GM23338 (cell line): Measurements from ENCODE around the gene OBSCN. TPM values are rescaled to one million over a fixed set of nuclear protein-coding genes. Genes with fewer than 3 reads are reported as not detected.
A peak's percentile ranks its signal among the peaks of the same experiment; 100 is the strongest.

Experiments
- ATAC-seq: fragments of 200-7000 bp; cut with Tn5 transposase; 3 replicates; pipeline ENCODE4 v1.9.1; 2020
- DNase-seq: peaks from one replicate; pipeline ENCODE4 v3.0.0-alpha.2; 2015; ENCODE audit warnings: low spot score
- H2AFZ ChIP-seq: fragments of 200-600 bp; sonication (generic); 2 replicates; pipeline ENCODE4 v1.8.0; 2016; ENCODE audit warnings: antibody characterized with exemption, mild to moderate bottlenecking, moderate library complexity
- H3F3A ChIP-seq: fragments of 200-600 bp; sonication (generic); replicated peaks from 2 replicates; pipeline ENCODE4 v1.8.0; 2017; ENCODE audit warnings: antibody characterized with exemption, mixed run types, low read depth
- H3K27ac ChIP-seq: fragments of 200-600 bp; sonication (generic); 2 replicates; pipeline ENCODE4 v1.6.1; 2016; ENCODE audit warnings: low read depth
- H3K27me3 ChIP-seq: fragments of 200-600 bp; sonication (generic); 2 replicates; pipeline ENCODE4 v1.8.0; 2016; ENCODE audit warnings: mild to moderate bottlenecking, mixed run types, moderate library complexity; ENCODE audit not compliant: insufficient read depth
- H3K36me3 ChIP-seq: fragments of 200-600 bp; sonication (generic); 2 replicates; pipeline ENCODE4 v1.8.0; 2016; ENCODE audit warnings: mild to moderate bottlenecking; ENCODE audit not compliant: insufficient read depth
- H3K4me1 ChIP-seq: fragments of 200-600 bp; sonication (generic); 2 replicates; pipeline ENCODE4 v1.8.0; 2016; ENCODE audit warnings: mild to moderate bottlenecking, moderate library complexity; ENCODE audit not compliant: insufficient read depth
- H3K4me2 ChIP-seq: fragments of 200-600 bp; sonication (generic); 2 replicates; pipeline ENCODE4 v1.7.1; 2017; ENCODE audit warnings: mixed run types
- H3K4me3 ChIP-seq: fragments of 200-600 bp; sonication (generic); 2 replicates; pipeline ENCODE4 v1.6.1; 2016; ENCODE audit warnings: mixed run types
- H3K79me2 ChIP-seq: fragments of 200-600 bp; sonication (generic); replicated peaks from 2 replicates; pipeline ENCODE4 v1.8.0; 2017; ENCODE audit warnings: mild to moderate bottlenecking; ENCODE audit not compliant: insufficient read depth
- H3K9me2 ChIP-seq: fragments of 200-600 bp; sonication (generic); 2 replicates; pipeline ENCODE4 v1.8.0; 2017; ENCODE audit not compliant: insufficient read depth
- H4K20me1 ChIP-seq: fragments of 200-600 bp; sonication (generic); replicated peaks from 2 replicates; pipeline ENCODE4 v1.8.0; 2017; ENCODE audit warnings: mild to moderate bottlenecking; ENCODE audit not compliant: insufficient read depth
- H3K27ac Mint-ChIP-seq: 2 replicates; pipeline ENCODE4 v1.8.0; 2020; ENCODE audit warnings: inconsistent platforms, mild to moderate bottlenecking, moderate library complexity, mixed read lengths
- H3K27me3 Mint-ChIP-seq: 3 replicates; pipeline ENCODE4 v1.8.0; 2022; ENCODE audit warnings: low read depth, mild to moderate bottlenecking, moderate library complexity, mixed read lengths, inconsistent platforms; ENCODE audit not compliant: insufficient read depth, poor library complexity
- H3K36me3 Mint-ChIP-seq: 3 replicates; pipeline ENCODE4 v1.8.0; 2021; ENCODE audit warnings: low read depth, mild to moderate bottlenecking, inconsistent platforms, moderate library complexity, mixed read lengths
- H3K4me1 Mint-ChIP-seq: 3 replicates; pipeline ENCODE4 v1.8.0; 2020; ENCODE audit warnings: mild to moderate bottlenecking, inconsistent platforms, mixed read lengths
- H3K4me3 Mint-ChIP-seq: 3 replicates; pipeline ENCODE4 v1.8.0; 2021; ENCODE audit warnings: moderate library complexity, mild to moderate bottlenecking, inconsistent platforms, mixed read lengths
- H3K9me3 Mint-ChIP-seq: 3 replicates; pipeline ENCODE4 v1.8.0; 2020; ENCODE audit warnings: moderate library complexity, mild to moderate bottlenecking, inconsistent platforms, mixed read lengths
- CREB1 ChIP-seq: fragments of 250-450 bp; sonication (Bioruptor Pico); IDR thresholded peaks from 2 replicates; pipeline ENCODE4 v1.5.0; 2020; ENCODE audit warnings: low read depth, mild to moderate bottlenecking, moderate library complexity
- CTCF ChIP-seq, 2 experiments: fragments of 200-600 bp in 1 of 2; sonication (generic) in 1 of 2; conservative IDR thresholded peaks; 2 replicates each; pipeline versions ENCODE4 v1.5.1 to v1.6.1; 2016 to 2017; ENCODE audit warnings: antibody characterized with exemption in 2 of 2, low read depth in 2 of 2, mild to moderate bottlenecking in 2 of 2, moderate library complexity in 1 of 2
- EZH2 ChIP-seq: fragments of 200-600 bp; sonication (generic); IDR thresholded peaks from one replicate; pipeline ENCODE4 v1.8.0; 2017; ENCODE audit warnings: antibody characterized with exemption, mild to moderate bottlenecking, low read depth; ENCODE audit not compliant: unreplicated experiment
- EZH2phosphoT487 ChIP-seq: fragments of 200-600 bp; sonication (generic); IDR thresholded peaks from one replicate; pipeline ENCODE4 v1.8.1; 2018; ENCODE audit warnings: antibody characterized with exemption; ENCODE audit not compliant: unreplicated experiment
- JUNB ChIP-seq: IDR thresholded peaks from one replicate; pipeline ENCODE4 v1.6.1; 2016; ENCODE audit warnings: antibody characterized with exemption; ENCODE audit not compliant: unreplicated experiment
- NANOG ChIP-seq: IDR thresholded peaks from 2 replicates; pipeline ENCODE4 v1.6.1; 2016; ENCODE audit warnings: antibody characterized with exemption, borderline replicate concordance
- STAT1 ChIP-seq: IDR thresholded peaks from one replicate; pipeline ENCODE4 v1.6.1; 2016; ENCODE audit warnings: antibody characterized with exemption; ENCODE audit not compliant: unreplicated experiment
- ZNF114 ChIP-seq: fragments of 250-450 bp; sonication (Bioruptor Pico); IDR thresholded peaks from 2 replicates; pipeline ENCODE4 v1.5.0; 2020; ENCODE audit warnings: mild to moderate bottlenecking, moderate library complexity
- ZNF331 ChIP-seq: fragments of 250-450 bp; sonication (Bioruptor Pico); IDR thresholded peaks from 2 replicates; pipeline ENCODE4 v1.5.0; 2020; ENCODE audit warnings: low read depth, mild to moderate bottlenecking, moderate library complexity
- polyA plus RNA-seq: library from polyadenylated mRNA; unstranded; fragments of >200 nt; fragmentation: Nextera tagmentation; extraction: Ambion mirVana; gene quantifications from 2 replicates; pipeline ENCODE4 v1.2.1, GENCODE V29; 2016
- total RNA-seq: library from RNA; depleted of rRNA; stranded (reverse); fragments of >200 nt; shearing (Covaris generic); gene quantifications from 2 replicates; pipeline ENCODE4 v1.2.3, GENCODE V29; 2014
- TF ChIP-seq, protein P1 (sequence below): IDR thresholded peaks from 2 replicates; pipeline ENCODE4 v1.6.1; 2016; ENCODE audit warnings: antibody characterized with exemption
- TF ChIP-seq, protein P2 (sequence below): IDR thresholded peaks from one replicate; pipeline ENCODE4 v1.6.1; 2018; ENCODE audit warnings: antibody characterized with exemption; ENCODE audit not compliant: unreplicated experiment
- TF ChIP-seq, protein P3 (sequence below): fragments of 250-450 bp; sonication (Bioruptor Pico); IDR thresholded peaks from 2 replicates; pipeline ENCODE4 v1.5.0; 2020; ENCODE audit warnings: mild to moderate bottlenecking, moderate library complexity

The OBSCN gene
- total and polyA plus RNA-seq, 2 experiments from 2014 or later: 8.4 to 38.5 TPM

DNA sequence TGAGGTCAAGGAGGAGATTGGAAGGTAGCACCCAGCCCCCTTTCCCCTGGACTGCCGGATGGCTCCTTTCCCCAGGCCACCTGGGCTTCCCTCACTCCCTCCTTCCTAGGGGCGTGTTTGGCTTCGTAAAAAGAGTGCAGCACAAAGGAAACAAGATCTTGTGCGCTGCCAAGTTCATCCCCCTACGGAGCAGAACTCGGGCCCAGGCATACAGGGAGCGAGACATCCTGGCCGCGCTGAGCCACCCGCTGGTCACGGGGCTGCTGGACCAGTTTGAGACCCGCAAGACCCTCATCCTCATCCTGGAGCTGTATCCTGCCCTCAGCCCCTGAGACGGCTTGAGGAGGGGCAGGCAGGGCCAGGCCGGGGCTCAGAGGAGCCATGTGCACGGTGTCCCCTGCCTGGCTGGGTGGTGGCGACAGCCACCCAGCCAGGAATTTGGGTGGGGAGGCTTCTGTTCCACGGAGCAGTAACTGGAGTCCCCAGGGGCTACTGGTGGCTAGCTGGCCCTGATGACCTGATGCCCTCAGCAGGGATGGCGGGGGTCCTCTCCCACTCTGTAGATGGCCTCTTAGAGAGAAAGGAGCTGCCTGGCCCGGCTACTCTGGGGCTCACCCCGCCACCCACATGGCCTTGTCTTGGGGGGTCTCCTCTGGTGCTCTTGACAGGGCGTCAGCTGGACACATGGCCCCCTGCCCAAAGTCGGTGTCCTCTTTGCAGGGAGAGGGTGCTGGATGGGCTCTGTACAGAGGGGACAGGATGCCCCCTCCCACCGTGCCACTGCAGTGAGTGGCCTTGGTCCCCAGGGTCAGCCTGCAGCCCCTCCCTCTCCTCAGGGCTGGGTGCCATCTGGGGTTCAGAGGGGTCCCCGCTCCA lies 159.3 kb downstream of the OBSCN start:
- ATAC-seq: peak; percentile 5; the same call in 1 of the 3 replicates

More for the DNA sequence above, 159.3 kb downstream of the OBSCN start:
- H3K27ac ChIP-seq: no peak overlapping the region
- Mint-ChIP-seq H3K4me3 (no peak overlapping the region), H3K9me3 (no peaks in the 10 kb centered on the region), H3K27me3 (peaks cover 4% of the 10 kb centered on the region), H3K27ac (no peak overlapping the region), H3K4me1 (peaks cover 5% of the 10 kb centered on the region; the same call in 1 of the 3 replicates), H3K36me3 (no peaks in the 10 kb centered on the region)
- TF ChIP-seq STAT1 (no peak), EZH2phosphoT487 (no peak), CTCF (conservative IDR thresholded peaks at IDR 0.05; ENCODE audit: low read depth in 2 of 2) (no peak), CREB1 (no peak), JUNB (no peak), ZNF331 (CRISPR knock-in tag) (no peak), ZNF114 (no peak), NANOG (no peak), EZH2 (no peak)
- TF ChIP-seq, protein P1, sequence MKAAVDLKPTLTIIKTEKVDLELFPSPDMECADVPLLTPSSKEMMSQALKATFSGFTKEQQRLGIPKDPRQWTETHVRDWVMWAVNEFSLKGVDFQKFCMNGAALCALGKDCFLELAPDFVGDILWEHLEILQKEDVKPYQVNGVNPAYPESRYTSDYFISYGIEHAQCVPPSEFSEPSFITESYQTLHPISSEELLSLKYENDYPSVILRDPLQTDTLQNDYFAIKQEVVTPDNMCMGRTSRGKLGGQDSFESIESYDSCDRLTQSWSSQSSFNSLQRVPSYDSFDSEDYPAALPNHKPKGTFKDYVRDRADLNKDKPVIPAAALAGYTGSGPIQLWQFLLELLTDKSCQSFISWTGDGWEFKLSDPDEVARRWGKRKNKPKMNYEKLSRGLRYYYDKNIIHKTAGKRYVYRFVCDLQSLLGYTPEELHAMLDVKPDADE: no peak
- TF ChIP-seq, protein P2, sequence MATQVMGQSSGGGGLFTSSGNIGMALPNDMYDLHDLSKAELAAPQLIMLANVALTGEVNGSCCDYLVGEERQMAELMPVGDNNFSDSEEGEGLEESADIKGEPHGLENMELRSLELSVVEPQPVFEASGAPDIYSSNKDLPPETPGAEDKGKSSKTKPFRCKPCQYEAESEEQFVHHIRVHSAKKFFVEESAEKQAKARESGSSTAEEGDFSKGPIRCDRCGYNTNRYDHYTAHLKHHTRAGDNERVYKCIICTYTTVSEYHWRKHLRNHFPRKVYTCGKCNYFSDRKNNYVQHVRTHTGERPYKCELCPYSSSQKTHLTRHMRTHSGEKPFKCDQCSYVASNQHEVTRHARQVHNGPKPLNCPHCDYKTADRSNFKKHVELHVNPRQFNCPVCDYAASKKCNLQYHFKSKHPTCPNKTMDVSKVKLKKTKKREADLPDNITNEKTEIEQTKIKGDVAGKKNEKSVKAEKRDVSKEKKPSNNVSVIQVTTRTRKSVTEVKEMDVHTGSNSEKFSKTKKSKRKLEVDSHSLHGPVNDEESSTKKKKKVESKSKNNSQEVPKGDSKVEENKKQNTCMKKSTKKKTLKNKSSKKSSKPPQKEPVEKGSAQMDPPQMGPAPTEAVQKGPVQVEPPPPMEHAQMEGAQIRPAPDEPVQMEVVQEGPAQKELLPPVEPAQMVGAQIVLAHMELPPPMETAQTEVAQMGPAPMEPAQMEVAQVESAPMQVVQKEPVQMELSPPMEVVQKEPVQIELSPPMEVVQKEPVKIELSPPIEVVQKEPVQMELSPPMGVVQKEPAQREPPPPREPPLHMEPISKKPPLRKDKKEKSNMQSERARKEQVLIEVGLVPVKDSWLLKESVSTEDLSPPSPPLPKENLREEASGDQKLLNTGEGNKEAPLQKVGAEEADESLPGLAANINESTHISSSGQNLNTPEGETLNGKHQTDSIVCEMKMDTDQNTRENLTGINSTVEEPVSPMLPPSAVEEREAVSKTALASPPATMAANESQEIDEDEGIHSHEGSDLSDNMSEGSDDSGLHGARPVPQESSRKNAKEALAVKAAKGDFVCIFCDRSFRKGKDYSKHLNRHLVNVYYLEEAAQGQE: no peak
- TF ChIP-seq, protein P3, sequence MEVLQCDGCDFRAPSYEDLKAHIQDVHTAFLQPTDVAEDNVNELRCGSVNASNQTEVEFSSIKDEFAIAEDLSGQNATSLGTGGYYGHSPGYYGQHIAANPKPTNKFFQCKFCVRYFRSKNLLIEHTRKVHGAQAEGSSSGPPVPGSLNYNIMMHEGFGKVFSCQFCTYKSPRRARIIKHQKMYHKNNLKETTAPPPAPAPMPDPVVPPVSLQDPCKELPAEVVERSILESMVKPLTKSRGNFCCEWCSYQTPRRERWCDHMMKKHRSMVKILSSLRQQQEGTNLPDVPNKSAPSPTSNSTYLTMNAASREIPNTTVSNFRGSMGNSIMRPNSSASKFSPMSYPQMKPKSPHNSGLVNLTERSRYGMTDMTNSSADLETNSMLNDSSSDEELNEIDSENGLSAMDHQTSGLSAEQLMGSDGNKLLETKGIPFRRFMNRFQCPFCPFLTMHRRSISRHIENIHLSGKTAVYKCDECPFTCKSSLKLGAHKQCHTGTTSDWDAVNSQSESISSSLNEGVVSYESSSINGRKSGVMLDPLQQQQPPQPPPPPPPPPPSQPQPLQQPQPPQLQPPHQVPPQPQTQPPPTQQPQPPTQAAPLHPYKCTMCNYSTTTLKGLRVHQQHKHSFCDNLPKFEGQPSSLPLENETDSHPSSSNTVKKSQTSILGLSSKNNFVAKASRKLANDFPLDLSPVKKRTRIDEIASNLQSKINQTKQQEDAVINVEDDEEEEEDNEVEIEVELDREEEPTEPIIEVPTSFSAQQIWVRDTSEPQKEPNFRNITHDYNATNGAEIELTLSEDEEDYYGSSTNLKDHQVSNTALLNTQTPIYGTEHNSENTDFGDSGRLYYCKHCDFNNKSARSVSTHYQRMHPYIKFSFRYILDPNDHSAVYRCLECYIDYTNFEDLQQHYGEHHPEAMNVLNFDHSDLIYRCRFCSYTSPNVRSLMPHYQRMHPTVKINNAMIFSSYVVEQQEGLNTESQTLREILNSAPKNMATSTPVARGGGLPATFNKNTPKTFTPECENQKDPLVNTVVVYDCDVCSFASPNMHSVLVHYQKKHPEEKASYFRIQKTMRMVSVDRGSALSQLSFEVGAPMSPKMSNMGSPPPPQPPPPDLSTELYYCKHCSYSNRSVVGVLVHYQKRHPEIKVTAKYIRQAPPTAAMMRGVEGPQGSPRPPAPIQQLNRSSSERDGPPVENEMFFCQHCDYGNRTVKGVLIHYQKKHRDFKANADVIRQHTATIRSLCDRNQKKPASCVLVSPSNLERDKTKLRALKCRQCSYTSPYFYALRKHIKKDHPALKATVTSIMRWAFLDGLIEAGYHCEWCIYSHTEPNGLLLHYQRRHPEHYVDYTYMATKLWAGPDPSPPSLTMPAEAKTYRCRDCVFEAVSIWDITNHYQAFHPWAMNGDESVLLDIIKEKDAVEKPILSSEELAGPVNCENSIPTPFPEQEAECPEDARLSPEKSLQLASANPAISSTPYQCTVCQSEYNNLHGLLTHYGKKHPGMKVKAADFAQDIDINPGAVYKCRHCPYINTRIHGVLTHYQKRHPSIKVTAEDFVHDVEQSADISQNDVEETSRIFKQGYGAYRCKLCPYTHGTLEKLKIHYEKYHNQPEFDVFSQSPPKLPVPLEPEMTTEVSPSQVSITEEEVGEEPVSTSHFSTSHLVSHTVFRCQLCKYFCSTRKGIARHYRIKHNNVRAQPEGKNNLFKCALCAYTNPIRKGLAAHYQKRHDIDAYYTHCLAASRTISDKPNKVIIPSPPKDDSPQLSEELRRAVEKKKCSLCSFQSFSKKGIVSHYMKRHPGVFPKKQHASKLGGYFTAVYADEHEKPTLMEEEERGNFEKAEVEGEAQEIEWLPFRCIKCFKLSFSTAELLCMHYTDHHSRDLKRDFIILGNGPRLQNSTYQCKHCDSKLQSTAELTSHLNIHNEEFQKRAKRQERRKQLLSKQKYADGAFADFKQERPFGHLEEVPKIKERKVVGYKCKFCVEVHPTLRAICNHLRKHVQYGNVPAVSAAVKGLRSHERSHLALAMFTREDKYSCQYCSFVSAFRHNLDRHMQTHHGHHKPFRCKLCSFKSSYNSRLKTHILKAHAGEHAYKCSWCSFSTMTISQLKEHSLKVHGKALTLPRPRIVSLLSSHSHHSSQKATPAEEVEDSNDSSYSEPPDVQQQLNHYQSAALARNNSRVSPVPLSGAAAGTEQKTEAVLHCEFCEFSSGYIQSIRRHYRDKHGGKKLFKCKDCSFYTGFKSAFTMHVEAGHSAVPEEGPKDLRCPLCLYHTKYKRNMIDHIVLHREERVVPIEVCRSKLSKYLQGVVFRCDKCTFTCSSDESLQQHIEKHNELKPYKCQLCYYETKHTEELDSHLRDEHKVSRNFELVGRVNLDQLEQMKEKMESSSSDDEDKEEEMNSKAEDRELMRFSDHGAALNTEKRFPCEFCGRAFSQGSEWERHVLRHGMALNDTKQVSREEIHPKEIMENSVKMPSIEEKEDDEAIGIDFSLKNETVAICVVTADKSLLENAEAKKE: no peak
- no peaks in the 10 kb centered on the region for H3K27me3 ChIP-seq
- H3F3A ChIP-seq: no peaks in the 10 kb centered on the region
- H3K36me3 ChIP-seq: no peaks in the 10 kb centered on the region
- H3K79me2 ChIP-seq: no peaks in the 10 kb centered on the region
- no peak for DNase-seq
- no peaks in the 10 kb centered on the region for H3K4me1 ChIP-seq
- no peak overlapping the region for H3K4me2 ChIP-seq
- no peaks in the 10 kb centered on the region for H4K20me1 ChIP-seq
- no peak overlapping the region for H3K4me3 ChIP-seq
- H3K9me2 ChIP-seq: no peaks in the 10 kb centered on the region
- no peak overlapping the region for H2AFZ ChIP-seq
